Naive thymus-derived CD8-positive, alpha-beta T cell (primary cell): Measurements from ENCODE around the gene ZNF627. TPM values are rescaled to one million over a fixed set of nuclear protein-coding genes. Genes with fewer than 3 reads are reported as not detected.
A peak's percentile ranks its signal among the peaks of the same experiment; 100 is the strongest.
"Not testable (repeated sequence)": the region's sequence is repeated elsewhere in the genome, so short reads cannot be mapped to it uniquely, and the experiment has no call there.

Experiments
- ATAC-seq, 2 donors: fragments of 150-1000 bp; cut with Tn5 transposase in 1 of 2; sonication (Bioruptor Pico), chemical (Tn5 transposase) in 1 of 2; 1 replicate in 1 of 2; 2 replicates in 1 of 2; pipeline ENCODE4 v1.10.0; 2021; ENCODE audit warnings: mild to moderate bottlenecking in 2 of 2, moderate library complexity in 2 of 2
- POLR2A ChIA-PET: fragments of 350-600 bp; sonication (Branson Sonifier 250); formaldehyde crosslinking; loops from one replicate; lab custom pipeline; 2021; ENCODE audit warnings: antibody characterized with exemption; lab: Charles Lee
- DNase-seq, 10 donors: peaks; one replicate each; pipeline versions ENCODE4 v3.0.0 to v3.0.0-alpha.2; 2020 to 2022
- H3K27ac Mint-ChIP-seq, 10 donors: one replicate each; pipeline ENCODE4 v1.8.0; 2020 to 2022; ENCODE audit warnings: mild to moderate bottlenecking in 10 of 10, mixed read lengths in 10 of 10, moderate library complexity in 4 of 10, inconsistent platforms in 1 of 10
- H3K27me3 Mint-ChIP-seq, 5 donors: one replicate each; pipeline ENCODE4 v1.8.0; 2021 to 2022; ENCODE audit warnings: mixed read lengths in 5 of 5
- H3K36me3 Mint-ChIP-seq, 3 donors: one replicate each; pipeline ENCODE4 v1.8.0; 2020 to 2022; ENCODE audit warnings: mixed read lengths in 3 of 3, mild to moderate bottlenecking in 2 of 3, inconsistent platforms in 1 of 3
- H3K4me1 Mint-ChIP-seq, 4 donors: one replicate each; pipeline ENCODE4 v1.8.0; 2021 to 2022; ENCODE audit warnings: mixed read lengths in 4 of 4
- H3K4me3 Mint-ChIP-seq, 10 donors: one replicate each; pipeline ENCODE4 v1.8.0; 2020 to 2022; ENCODE audit warnings: mild to moderate bottlenecking in 10 of 10, mixed read lengths in 10 of 10, moderate library complexity in 6 of 10, inconsistent platforms in 1 of 10
- H3K9me3 Mint-ChIP-seq, 9 donors: one replicate each; pipeline ENCODE4 v1.8.0; 2020 to 2022; ENCODE audit warnings: mixed read lengths in 9 of 9, mild to moderate bottlenecking in 3 of 9, inconsistent platforms in 1 of 9, moderate library complexity in 1 of 9
- polyA plus RNA-seq, 3 donors: library from polyadenylated mRNA; unstranded; fragments of 300-500 nt; fragmentation: Illumina TruSeq; gene quantifications; one replicate each; pipeline ENCODE4 v1.2.3, GENCODE V29; 2021
- total RNA-seq, 8 experiments: library from RNA in 2 of 8; stranded (reverse) in 2 of 8; gene quantifications; one replicate each; pipeline ENCODE4 v1.2.3 and lab custom pipeline; 2021 to 2026

The ZNF627 gene
- total and polyA plus RNA-seq, 5 experiments from 2014 or later: 7.7 to 17.5 (median 11.9) TPM

DNA sequence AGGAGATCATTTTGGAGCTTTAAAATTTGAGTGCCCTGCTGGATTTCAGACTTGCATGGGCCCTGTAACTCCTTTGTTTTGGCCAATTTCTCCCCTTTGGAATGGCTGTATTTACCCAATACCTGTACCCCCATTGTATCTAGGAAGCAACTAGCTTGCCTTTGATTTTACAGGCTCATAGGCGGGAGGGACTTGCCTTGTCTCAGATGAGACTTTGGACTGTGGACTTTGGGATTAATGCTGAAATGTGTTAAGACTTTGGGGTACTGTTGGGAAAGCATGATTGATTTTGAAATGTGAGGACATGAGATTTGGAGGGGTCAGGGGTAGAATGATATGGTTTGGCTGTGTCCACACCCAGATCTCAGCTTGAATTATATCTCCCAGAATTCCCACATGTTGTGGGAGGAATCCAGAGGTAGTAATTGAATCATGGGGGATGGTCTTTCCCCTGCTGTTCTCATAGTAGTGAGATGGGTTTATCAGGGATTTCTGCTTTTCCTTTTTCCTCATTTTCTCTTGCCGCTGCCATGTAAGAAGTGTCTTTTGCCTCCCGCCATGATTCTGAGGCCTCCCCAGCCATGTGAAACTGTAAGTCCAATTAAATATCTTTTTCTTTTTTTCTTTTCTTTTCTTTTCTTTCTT, 36.9 kb downstream of the ZNF627 start:
- Mint-ChIP-seq H3K27me3 (peaks cover 1 to 11% (median 7%) of the 10 kb centered on the region in 5 donors), H3K9me3 (peaks cover 0 to 25% (median 10%) of the 10 kb centered on the region in 9 donors)
- H3K27ac Mint-ChIP-seq, H3K4me3 Mint-ChIP-seq, H3K4me1 Mint-ChIP-seq, H3K36me3 Mint-ChIP-seq, DNase-seq, ATAC-seq, POLR2A ChIA-PET: not testable (repeated sequence)

DNA sequence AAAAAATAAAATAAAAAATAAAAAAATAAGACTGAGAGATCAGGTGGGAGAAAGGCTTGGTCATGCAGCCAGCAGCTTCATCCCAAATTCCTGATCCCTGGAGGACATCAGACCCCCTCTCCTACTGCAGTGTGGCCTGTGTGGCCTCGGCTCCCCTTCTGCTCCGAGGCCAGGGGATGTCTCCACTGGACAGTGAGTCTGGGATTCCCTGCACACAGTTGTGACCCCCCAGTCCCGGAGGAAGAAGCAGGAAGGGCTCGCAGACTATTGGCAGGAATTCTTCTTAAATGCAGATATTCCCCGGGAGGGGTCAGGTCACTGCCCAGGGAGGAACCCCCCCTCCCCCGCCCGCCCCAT, 41.9 kb downstream of the ZNF627 start:
- peak overlapping the region in 2 of 10 donors; percentile 62 to 79 for H3K4me3 Mint-ChIP-seq
- peaks cover 0 to 11% (median 5%) of the 10 kb centered on the region in 4 donors for H3K4me1 Mint-ChIP-seq
- POLR2A ChIA-PET: no interaction called here
- ATAC-seq (peak in 1 of 2 donors; percentile 3), DNase-seq (no peak)
- peaks cover 0 to 4% (median 0%) of the 10 kb centered on the region in 9 donors for H3K9me3 Mint-ChIP-seq
- H3K27ac Mint-ChIP-seq: no peak overlapping the region
- peaks cover 6 to 29% (median 7%) of the 10 kb centered on the region in 5 donors for H3K27me3 Mint-ChIP-seq
- peaks cover 0 to 5% (median 0%) of the 10 kb centered on the region in 3 donors for H3K36me3 Mint-ChIP-seq

DNA sequence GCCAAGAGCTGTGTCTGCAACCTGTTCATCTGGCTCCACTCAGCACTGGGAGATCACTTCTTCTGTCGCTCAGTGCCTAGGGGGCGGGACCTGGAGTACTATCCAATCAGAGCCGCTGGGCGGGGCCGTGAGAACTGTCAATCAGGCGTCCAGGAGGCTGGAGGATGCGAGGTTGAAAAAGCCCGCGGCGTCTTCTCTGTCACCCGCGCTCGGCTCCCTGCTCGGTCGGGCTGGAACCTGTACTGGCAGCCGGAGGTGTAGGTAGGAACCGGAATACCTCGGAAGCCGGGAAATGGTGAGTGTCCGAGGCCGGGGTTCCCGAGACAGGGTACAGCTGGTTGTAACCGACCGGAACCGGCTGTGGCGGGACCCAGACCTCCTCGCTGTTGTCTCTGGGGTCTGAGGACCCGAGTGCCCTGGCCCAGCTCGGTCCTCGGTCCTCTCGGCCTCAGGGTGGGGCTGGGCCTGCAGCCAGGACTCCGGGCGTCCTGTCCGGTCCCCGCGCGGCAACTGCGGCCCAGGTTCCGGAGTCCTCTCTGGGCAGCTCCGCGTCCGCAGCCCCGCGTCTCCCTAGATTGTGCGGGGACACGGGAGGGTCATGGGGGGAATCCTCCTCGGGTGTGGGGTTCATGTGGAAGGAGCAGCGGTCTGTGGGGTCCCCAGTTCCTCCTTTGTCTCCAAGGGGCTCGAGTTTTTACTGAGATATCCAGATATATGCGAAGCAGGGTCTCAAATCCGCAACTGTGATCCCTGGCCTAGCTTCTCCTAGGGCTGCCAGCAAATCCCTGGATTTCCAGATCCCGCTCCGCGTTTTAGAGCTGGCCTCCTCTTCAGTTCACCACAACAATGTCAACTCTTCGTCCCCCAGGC, 42.6 kb downstream of the ZNF627 start:
- H3K4me1 Mint-ChIP-seq: peaks cover 0 to 11% (median 5%) of the 10 kb centered on the region in 4 donors
- peak; percentile 72 to 90 (median 82) for DNase-seq
- POLR2A ChIA-PET: interaction anchor here (0.6 kb wide), 1 partner anchor 1964 kb away, joined by 3 read pairs; no protein-coding TSS in a partner anchor
- H3K36me3 Mint-ChIP-seq: peaks cover 0 to 5% (median 0%) of the 10 kb centered on the region in 3 donors
- peaks cover 0 to 4% (median 0%) of the 10 kb centered on the region in 9 donors for H3K9me3 Mint-ChIP-seq
- H3K4me3 Mint-ChIP-seq: peak overlapping the region; percentile 62 to 83 (median 75)
- H3K27ac Mint-ChIP-seq: peak overlapping the region in 1 of 10 donors; percentile 29
- peaks cover 6 to 29% (median 7%) of the 10 kb centered on the region in 5 donors for H3K27me3 Mint-ChIP-seq
- ATAC-seq: peak; percentile 100

DNA sequence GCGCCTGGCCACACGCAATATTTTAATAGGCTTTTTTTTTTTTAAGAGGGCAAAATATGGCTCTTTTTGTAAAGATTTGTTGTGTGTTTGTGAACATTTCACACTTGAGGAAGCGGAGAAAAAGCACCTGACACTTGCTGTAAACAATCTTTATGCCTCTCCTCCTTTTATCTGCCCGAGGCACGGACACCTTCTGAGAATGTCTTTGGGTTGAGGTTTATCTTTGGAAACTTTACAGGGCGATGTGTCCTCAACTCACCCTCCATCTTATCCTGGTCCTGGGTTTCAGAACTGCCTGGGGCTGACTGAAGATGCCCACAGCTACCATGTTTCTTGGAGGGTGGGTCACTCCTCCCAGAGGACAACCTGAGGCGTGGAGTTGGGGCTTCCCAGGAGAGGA, 44.0 kb downstream of the ZNF627 start:
- Mint-ChIP-seq H3K36me3 (peaks cover 0 to 5% (median 0%) of the 10 kb centered on the region in 3 donors), H3K4me1 (peaks cover 0 to 11% (median 5%) of the 10 kb centered on the region in 4 donors), H3K9me3 (peaks cover 0 to 4% (median 0%) of the 10 kb centered on the region in 9 donors), H3K27me3 (peaks cover 6 to 29% (median 8%) of the 10 kb centered on the region in 5 donors), H3K27ac (no peak overlapping the region), H3K4me3 (peak overlapping the region in 1 of 10 donors; percentile 38)
- POLR2A ChIA-PET: no interaction called here
- ATAC-seq (no peak), DNase-seq (no peak)

DNA sequence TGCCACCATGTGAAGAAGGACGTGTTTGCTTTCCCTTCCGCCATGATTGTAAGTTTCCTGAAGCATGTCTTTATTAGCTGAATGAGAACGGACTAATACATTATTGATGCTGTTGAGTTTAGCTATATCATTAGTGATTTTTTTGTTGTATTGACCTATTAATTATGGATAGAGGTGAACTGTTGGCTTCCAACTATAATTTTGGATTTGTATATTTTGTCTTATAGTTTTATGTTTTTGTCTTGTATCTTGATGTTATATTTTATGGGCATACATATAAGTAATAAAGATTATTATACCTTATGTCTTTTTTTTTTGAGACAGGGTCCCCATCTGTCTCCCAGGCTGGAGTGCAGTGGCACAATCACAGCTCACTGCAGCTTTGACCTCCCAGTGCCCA, 45.6 kb downstream of the ZNF627 start:
- H3K9me3 Mint-ChIP-seq: peaks cover 0 to 4% (median 0%) of the 10 kb centered on the region in 9 donors
- peaks cover 0 to 5% (median 2%) of the 10 kb centered on the region in 3 donors for H3K36me3 Mint-ChIP-seq
- peaks cover 0 to 11% (median 5%) of the 10 kb centered on the region in 4 donors for H3K4me1 Mint-ChIP-seq
- peak overlapping the region in 1 of 10 donors; percentile 34 for H3K27ac Mint-ChIP-seq
- no peak overlapping the region for H3K4me3 Mint-ChIP-seq
- DNase-seq (no peak), ATAC-seq (no peak)
- POLR2A ChIA-PET: no interaction called here
- peaks cover 6 to 29% (median 8%) of the 10 kb centered on the region in 5 donors for H3K27me3 Mint-ChIP-seq

DNA sequence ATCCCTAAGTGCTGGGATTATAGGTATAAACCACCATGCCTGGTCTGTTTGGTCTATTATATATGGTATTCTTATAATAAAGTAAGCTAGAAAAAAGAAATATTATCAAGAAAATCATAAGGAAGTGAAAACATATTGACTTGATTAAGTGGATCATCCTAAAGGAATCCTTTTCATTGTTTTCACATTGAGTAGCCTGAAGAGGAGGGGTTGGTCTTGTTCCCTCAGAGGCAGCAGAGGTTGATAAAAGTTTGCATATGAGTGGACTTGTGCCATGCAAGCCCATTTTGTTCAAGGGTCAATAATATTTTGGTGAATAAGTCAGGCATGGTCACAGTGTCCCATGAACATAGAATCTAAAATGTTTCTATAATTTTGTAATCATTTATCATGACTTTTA, 52.7 kb downstream of the ZNF627 start:
- peaks cover 0 to 2% (median 1%) of the 10 kb centered on the region in 5 donors for H3K27me3 Mint-ChIP-seq
- POLR2A ChIA-PET: no interaction called here
- no peak for ATAC-seq
- DNase-seq: no peak
- peaks cover 0 to 52% (median 18%) of the 10 kb centered on the region in 9 donors for H3K9me3 Mint-ChIP-seq
- no peaks in the 10 kb centered on the region for H3K4me1 Mint-ChIP-seq
- peaks cover 0 to 26% (median 18%) of the 10 kb centered on the region in 3 donors for H3K36me3 Mint-ChIP-seq
- no peak overlapping the region for H3K27ac Mint-ChIP-seq
- H3K4me3 Mint-ChIP-seq: no peak overlapping the region

DNA sequence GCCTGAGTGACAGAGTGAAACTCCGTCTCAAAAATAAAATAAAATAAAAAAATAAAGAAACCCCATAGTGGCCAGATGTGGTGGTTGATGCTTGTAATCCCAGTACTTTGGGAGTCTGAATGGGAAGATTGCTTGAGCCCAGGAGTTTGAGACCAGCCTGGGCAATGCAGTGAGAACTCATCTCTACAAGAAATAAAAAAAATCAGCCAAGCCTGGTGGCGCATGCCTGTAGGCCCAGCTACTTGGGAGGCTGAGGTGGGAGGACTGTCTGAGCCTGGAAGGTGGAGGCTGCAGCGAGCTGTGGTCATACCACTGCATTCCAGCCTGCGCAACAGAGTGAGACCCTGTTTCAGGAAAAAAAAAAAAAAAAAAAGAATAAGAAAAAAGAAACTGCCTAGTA, 53.8 kb downstream of the ZNF627 start:
- no peak overlapping the region for H3K27ac Mint-ChIP-seq
- H3K4me1 Mint-ChIP-seq: no peaks in the 10 kb centered on the region
- peaks cover 0 to 56% (median 18%) of the 10 kb centered on the region in 9 donors for H3K9me3 Mint-ChIP-seq
- no peak overlapping the region for H3K4me3 Mint-ChIP-seq
- ATAC-seq: no peak
- no peak for DNase-seq
- POLR2A ChIA-PET: no interaction called here
- H3K27me3 Mint-ChIP-seq: peaks cover 0 to 2% (median 0%) of the 10 kb centered on the region in 5 donors
- peaks cover 0 to 26% (median 20%) of the 10 kb centered on the region in 3 donors for H3K36me3 Mint-ChIP-seq

DNA sequence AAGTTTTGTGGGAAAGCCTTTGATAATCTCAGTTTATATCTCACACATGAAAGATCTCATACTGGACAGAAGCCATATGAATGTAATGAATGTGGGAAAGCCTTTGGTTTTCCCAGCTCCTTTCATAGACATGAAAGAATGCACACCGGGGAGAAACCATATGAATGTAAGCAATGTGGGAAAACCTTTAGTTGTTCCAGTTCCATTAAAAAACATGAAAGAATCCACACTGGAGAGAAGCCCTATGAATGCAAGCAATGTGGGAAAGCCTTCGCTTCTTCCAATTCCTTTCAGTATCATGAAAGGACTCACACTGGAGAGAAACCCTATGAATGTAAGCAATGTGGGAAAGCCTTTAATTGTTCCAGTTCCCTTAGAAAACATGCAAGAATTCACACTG, 54.8 kb downstream of the ZNF627 start:
- Mint-ChIP-seq H3K4me3 (no peak overlapping the region), H3K27me3 (peaks cover 0 to 2% (median 0%) of the 10 kb centered on the region in 5 donors), H3K9me3 (peaks cover 0 to 57% (median 18%) of the 10 kb centered on the region in 9 donors), H3K27ac (no peak overlapping the region), H3K36me3 (peaks cover 0 to 26% (median 18%) of the 10 kb centered on the region in 3 donors), H3K4me1 (no peaks in the 10 kb centered on the region)
- DNase-seq (no peak), ATAC-seq (no peak)
- POLR2A ChIA-PET: no interaction called here

DNA sequence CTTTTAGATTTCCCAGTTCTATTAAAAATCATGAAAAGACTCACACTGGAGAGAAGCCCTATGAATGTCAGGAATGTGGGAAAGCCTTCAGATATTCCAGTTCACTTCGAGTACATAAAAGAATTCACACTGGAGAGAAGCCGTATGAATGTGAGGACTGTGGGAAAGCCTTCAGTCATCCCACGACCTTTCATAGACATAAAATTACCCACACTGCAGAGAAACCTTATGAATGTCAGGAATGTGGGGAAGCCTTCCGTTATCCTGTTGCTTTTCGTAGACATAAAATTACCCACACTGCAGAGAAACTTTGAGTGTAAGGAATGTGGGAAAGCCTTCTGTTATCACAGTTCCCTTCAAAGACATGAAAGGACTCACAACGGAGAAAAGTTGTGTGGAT, 55.2 kb downstream of the ZNF627 start:
- no peak for DNase-seq
- H3K9me3 Mint-ChIP-seq: peaks cover 0 to 57% (median 18%) of the 10 kb centered on the region in 9 donors
- no peak overlapping the region for H3K4me3 Mint-ChIP-seq
- no peak for ATAC-seq
- POLR2A ChIA-PET: no interaction called here
- no peak overlapping the region for H3K27ac Mint-ChIP-seq
- peaks cover 0 to 26% (median 18%) of the 10 kb centered on the region in 3 donors for H3K36me3 Mint-ChIP-seq
- H3K27me3 Mint-ChIP-seq: peaks cover 0 to 2% (median 1%) of the 10 kb centered on the region in 5 donors
- no peaks in the 10 kb centered on the region for H3K4me1 Mint-ChIP-seq

DNA sequence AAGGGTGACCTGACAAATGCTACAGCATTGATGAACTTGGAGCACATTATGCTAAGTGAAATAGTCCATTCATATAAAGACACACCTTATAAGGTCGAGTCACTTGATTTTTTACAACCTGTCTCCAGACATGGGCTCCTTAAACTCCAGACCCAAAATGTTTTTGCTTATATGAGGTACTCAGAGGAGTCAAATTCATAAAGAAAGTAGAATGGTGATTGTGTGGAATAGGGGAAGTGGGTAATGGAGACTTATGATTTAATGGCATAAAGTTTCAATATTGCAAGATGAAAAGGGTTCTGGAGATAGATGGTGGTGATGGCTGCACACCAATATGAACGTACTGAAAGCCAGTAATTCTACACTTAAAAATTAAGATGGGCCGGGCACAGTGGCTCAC, 59.3 kb downstream of the ZNF627 start:
- H3K9me3 Mint-ChIP-seq: peaks cover 0 to 42% (median 18%) of the 10 kb centered on the region in 9 donors

DNA sequence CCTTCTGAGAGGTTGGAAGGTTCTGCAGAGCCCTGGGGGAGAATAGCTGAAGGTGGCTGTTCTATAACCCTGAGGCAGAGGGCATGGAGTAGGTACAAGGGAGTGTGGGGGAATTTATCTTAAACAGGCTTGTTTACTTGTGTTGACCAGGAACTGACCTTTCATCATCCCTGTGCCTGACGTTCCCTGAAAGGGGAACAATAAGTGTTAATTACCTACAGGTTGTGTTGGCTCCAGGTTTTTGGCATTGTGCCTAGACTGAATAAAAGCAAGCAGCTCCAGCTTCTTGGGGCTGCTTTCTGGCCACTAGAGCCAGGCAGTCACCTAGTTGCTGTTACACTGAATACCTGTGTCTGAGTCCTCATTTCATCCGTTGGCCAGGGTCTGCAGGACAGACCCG, 60.0 kb downstream of the ZNF627 start:
- no peak overlapping the region for H3K27ac Mint-ChIP-seq
- peaks cover 0 to 34% (median 13%) of the 10 kb centered on the region in 9 donors for H3K9me3 Mint-ChIP-seq
- POLR2A ChIA-PET: no interaction called here
- H3K36me3 Mint-ChIP-seq: peaks cover 0 to 12% (median 10%) of the 10 kb centered on the region in 3 donors
- H3K27me3 Mint-ChIP-seq: peaks cover 0 to 8% (median 0%) of the 10 kb centered on the region in 5 donors
- DNase-seq (no peak), ATAC-seq (no peak)
- H3K4me3 Mint-ChIP-seq: no peak overlapping the region
- H3K4me1 Mint-ChIP-seq: peaks cover 0 to 2% (median 0%) of the 10 kb centered on the region in 4 donors

More for the DNA sequence above, 59.3 kb downstream of the ZNF627 start:
- Mint-ChIP-seq H3K36me3 (peaks cover 0 to 20% (median 18%) of the 10 kb centered on the region in 3 donors), H3K27ac (no peak overlapping the region), H3K27me3 (peaks cover 0 to 8% (median 0%) of the 10 kb centered on the region in 5 donors), H3K4me3 (no peak overlapping the region), H3K4me1 (peaks cover 0 to 2% (median 0%) of the 10 kb centered on the region in 4 donors)
- ATAC-seq (no peak), DNase-seq (no peak)
- POLR2A ChIA-PET: no interaction called here

DNA sequence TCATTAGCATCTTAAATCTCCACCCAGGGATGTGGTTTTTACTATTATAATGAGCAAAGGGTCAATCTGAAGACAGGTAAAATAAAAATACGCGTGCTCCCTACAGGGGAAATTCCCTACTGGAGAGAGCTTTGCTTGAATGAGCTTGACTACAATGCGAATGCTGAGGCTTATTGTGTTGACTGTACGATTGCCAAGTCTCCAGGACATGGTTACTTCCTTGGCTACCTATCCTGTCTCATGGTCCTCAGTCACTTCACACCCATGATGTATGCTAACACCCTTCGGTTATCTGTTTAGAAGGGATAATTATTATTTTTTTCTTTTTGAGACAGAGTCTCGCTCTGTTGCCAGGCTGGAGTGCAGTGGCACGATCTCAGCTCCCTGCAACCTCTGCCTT, 61.7 kb downstream of the ZNF627 start:
- no peak for DNase-seq
- Mint-ChIP-seq H3K36me3 (peaks cover 0 to 2% (median 0%) of the 10 kb centered on the region in 3 donors), H3K27me3 (peaks cover 0 to 8% (median 2%) of the 10 kb centered on the region in 5 donors), H3K4me1 (peaks cover 0 to 2% (median 0%) of the 10 kb centered on the region in 4 donors), H3K27ac (no peak overlapping the region), H3K4me3 (no peak overlapping the region), H3K9me3 (peaks cover 0 to 19% (median 2%) of the 10 kb centered on the region in 9 donors)
- no peak for ATAC-seq
- POLR2A ChIA-PET: no interaction called here
